GM23338 (cell line): ENCODE results near the gene SNX15.
A peak's percentile ranks its signal among the peaks of the same experiment; 100 is the strongest.

Experiments used
- EZH2 ChIP-seq: fragments of 200-600 bp; sonication (generic); IDR thresholded peaks from one replicate; pipeline ENCODE4 v1.8.0; 2017; ENCODE audit warnings: antibody characterized with exemption, mild to moderate bottlenecking, low read depth; ENCODE audit not compliant: unreplicated experiment
- EZH2phosphoT487 ChIP-seq: fragments of 200-600 bp; sonication (generic); IDR thresholded peaks from one replicate; pipeline ENCODE4 v1.8.1; 2018; ENCODE audit warnings: antibody characterized with exemption; ENCODE audit not compliant: unreplicated experiment
- POLR2AphosphoS5 ChIP-seq: IDR thresholded peaks from 2 replicates; pipeline ENCODE4 v1.6.1; 2016; ENCODE audit warnings: antibody characterized with exemption, low read depth
- TF ChIP-seq, protein P1 (sequence below), 2 experiments: fragments of 200-600 bp in 1 of 2; sonication (generic) in 1 of 2; conservative IDR thresholded peaks; 2 replicates each; pipeline versions ENCODE4 v1.5.1 to v1.6.1; 2016 to 2017; ENCODE audit warnings: antibody characterized with exemption in 2 of 2, low read depth in 2 of 2, mild to moderate bottlenecking in 2 of 2, moderate library complexity in 1 of 2

DNA sequence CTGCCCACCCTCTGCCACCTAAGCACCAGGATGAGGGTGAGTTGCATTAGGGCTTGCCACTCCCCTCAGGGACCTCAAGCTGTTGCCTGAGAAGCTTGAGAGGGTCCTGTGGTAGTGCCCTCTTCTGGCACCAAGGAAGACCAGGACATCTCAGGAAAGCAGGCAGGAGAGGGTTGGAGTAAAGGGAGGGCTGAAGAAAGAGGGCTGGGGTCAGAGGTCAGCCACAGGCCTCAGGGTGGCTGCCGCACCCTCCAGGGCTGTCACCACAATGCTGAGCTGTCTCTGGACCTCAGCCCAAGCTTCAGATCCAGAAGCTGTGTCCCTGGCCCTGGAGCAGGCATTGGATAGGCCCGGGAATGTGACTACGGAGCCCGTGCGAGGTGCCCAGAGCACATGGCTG is 17.8 kb downstream of the SNX15 start:
- TF ChIP-seq, protein P1, sequence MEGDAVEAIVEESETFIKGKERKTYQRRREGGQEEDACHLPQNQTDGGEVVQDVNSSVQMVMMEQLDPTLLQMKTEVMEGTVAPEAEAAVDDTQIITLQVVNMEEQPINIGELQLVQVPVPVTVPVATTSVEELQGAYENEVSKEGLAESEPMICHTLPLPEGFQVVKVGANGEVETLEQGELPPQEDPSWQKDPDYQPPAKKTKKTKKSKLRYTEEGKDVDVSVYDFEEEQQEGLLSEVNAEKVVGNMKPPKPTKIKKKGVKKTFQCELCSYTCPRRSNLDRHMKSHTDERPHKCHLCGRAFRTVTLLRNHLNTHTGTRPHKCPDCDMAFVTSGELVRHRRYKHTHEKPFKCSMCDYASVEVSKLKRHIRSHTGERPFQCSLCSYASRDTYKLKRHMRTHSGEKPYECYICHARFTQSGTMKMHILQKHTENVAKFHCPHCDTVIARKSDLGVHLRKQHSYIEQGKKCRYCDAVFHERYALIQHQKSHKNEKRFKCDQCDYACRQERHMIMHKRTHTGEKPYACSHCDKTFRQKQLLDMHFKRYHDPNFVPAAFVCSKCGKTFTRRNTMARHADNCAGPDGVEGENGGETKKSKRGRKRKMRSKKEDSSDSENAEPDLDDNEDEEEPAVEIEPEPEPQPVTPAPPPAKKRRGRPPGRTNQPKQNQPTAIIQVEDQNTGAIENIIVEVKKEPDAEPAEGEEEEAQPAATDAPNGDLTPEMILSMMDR (conservative IDR thresholded peaks at IDR 0.05; ENCODE audit: low read depth in 2 of 2): peak in 1 of 2 experiments; percentile 30; a peak in 1 of 4 replicates
- TF ChIP-seq POLR2AphosphoS5: no peak
- TF ChIP-seq EZH2: no peak
- no peak for TF ChIP-seq EZH2phosphoT487
